ENCODE data around the gene ADRA2C. TPM values are rescaled to one million over a fixed set of nuclear protein-coding genes. Genes with fewer than 3 reads are reported as not detected.

The ADRA2C gene
- total and polyA plus RNA-seq, 12 donors, result 1.1 to 34.0 (median 5.3) TPM

DNA sequence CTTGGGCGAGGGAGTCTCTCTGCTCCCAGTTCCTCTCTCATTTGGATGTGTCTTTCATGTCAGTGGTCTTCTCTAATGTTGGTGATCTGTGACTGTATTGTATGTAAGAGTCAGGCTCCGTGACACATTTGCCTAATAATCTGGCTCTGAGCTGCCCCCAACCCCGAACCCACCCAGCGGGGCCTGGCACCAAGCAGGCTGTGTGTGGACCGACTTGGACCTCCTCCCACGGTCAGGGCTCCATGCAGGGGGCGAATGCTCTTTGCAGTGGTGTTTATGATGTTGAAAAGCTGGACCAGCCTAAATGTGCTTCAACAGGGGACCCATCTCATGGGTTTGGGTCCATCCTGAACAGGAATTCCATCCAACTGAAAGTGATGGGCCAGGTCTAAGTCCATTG is 47.0 kb upstream of the ADRA2C start:
- Histone ChIP-seq H3K4me3 (no peak overlapping the region), H3K9me3 (replicated peaks in 1 of 3) (no peaks in the 10 kb centered on the region), H3K27ac (no peak overlapping the region), H3K27me3 (peaks cover 19% of the 10 kb centered on the region), H3K4me1 (replicated peaks in 1 of 2) (no peaks in the 10 kb centered on the region), H3K36me3 (replicated peaks in 1 of 2) (no peaks in the 10 kb centered on the region)
- DNase-seq, result no peak
- 75 to 88% (median 79%) methylated on average over 6 to 7 of the region's 7 CpGs for WGBS, 4 donors
- TF ChIP-seq POLR2A (IDR thresholded peaks at IDR 0.05), result no peak
- TF ChIP-seq, protein P1, sequence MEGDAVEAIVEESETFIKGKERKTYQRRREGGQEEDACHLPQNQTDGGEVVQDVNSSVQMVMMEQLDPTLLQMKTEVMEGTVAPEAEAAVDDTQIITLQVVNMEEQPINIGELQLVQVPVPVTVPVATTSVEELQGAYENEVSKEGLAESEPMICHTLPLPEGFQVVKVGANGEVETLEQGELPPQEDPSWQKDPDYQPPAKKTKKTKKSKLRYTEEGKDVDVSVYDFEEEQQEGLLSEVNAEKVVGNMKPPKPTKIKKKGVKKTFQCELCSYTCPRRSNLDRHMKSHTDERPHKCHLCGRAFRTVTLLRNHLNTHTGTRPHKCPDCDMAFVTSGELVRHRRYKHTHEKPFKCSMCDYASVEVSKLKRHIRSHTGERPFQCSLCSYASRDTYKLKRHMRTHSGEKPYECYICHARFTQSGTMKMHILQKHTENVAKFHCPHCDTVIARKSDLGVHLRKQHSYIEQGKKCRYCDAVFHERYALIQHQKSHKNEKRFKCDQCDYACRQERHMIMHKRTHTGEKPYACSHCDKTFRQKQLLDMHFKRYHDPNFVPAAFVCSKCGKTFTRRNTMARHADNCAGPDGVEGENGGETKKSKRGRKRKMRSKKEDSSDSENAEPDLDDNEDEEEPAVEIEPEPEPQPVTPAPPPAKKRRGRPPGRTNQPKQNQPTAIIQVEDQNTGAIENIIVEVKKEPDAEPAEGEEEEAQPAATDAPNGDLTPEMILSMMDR (IDR thresholded peaks at IDR 0.05), result no peak
- intact Hi-C loops (cut with DNase I), result no loop called here

DNA sequence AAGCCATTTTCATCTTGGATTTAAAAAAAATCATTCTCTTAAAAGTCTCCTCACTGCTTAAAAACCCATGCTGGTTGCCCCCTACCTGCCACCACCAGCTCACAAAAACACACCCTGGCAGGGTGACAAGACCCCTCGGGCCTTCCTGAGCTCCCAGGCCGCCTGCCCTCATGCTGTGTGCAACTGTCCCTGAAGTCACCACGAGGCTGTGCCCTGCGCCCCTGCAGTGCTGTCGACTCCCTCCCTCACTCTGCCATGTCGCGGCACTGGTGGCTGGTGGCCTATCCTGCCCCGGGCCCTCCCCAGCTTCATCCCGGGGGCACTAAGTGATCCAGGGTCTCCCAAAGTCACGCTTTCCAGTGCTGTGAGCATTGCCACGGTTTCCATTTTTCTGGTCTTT is 46.3 kb upstream of the ADRA2C start:
- Histone ChIP-seq H3K9me3 (replicated peaks in 1 of 3) (no peaks in the 10 kb centered on the region), H3K27ac (no peak overlapping the region), H3K27me3 (peaks cover 25% of the 10 kb centered on the region), H3K4me3 (no peak overlapping the region), H3K36me3 (replicated peaks in 1 of 2) (no peaks in the 10 kb centered on the region), H3K4me1 (replicated peaks in 1 of 2) (no peaks in the 10 kb centered on the region)
- no peak for DNase-seq
- TF ChIP-seq POLR2A (IDR thresholded peaks at IDR 0.05), result no peak
- TF ChIP-seq, protein P1 (IDR thresholded peaks at IDR 0.05), result no peak
- 66 to 83% (median 72%) methylated on average over 11 of the region's 11 CpGs for WGBS, 4 donors
- intact Hi-C loops (cut with DNase I), result no loop called here

DNA sequence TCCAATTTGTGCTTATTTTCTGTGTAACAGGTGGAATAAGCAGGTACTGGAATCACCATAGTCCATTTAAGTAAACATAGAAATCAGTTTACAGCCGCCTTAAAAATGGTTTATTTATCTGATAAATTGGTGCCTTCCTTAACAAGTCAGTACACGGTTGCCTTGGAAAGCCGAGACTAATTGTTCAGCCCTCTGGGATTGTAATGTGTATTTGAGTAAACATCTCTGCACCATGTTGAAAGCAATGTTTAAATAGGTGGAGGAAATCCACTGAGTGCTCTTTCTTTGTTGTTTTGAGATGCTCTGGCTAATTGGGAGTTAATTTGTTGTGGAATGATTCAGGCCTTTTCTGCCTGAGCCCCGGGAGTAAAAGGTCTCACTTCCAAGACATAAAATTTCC is 45.7 kb upstream of the ADRA2C start:
- peaks cover 30% of the 10 kb centered on the region for H3K27me3 ChIP-seq
- no peaks in the 10 kb centered on the region for H3K4me1 ChIP-seq (replicated peaks in 1 of 2)
- H3K4me3 ChIP-seq, result no peak overlapping the region
- 52 to 63% (median 58%) methylated on average over 4 of the region's 4 CpGs for WGBS, 4 donors
- no peak for DNase-seq
- H3K36me3 ChIP-seq (replicated peaks in 1 of 2), result no peaks in the 10 kb centered on the region
- no peak overlapping the region for H3K27ac ChIP-seq
- H3K9me3 ChIP-seq (replicated peaks in 1 of 3), result no peaks in the 10 kb centered on the region
- TF ChIP-seq, protein P1 (IDR thresholded peaks at IDR 0.05), result no peak
- TF ChIP-seq POLR2A (IDR thresholded peaks at IDR 0.05), result no peak
- intact Hi-C loops (cut with DNase I), result no loop called here

DNA sequence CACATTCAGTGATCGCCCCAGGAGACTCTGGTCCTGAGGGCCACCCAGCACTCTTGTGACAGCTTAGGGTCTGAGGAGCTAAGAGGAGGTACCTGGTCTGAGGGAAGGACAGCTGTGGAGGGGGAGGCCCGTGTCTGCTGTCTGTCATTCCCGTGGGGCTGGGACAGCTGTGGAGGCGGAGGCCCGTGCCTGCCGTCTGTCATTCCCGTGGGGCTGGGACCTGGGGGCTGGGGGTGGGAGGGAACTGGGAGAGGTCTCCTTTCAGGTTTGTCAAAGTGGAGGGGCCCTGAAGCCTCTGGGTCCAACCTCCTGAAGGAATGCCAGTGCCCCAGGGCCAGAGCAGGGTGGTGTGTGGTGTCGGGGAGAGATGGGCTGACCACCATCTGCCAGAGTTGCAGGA is 45.0 kb upstream of the ADRA2C start:
- Histone ChIP-seq H3K27me3 (peaks cover 30% of the 10 kb centered on the region), H3K27ac (no peak overlapping the region), H3K36me3 (replicated peaks in 1 of 2) (no peaks in the 10 kb centered on the region), H3K4me1 (replicated peaks in 1 of 2) (no peaks in the 10 kb centered on the region), H3K4me3 (no peak overlapping the region), H3K9me3 (replicated peaks in 1 of 3) (no peaks in the 10 kb centered on the region)
- TF ChIP-seq POLR2A (IDR thresholded peaks at IDR 0.05), result no peak
- TF ChIP-seq, protein P1 (IDR thresholded peaks at IDR 0.05), result no peak
- intact Hi-C loops (cut with DNase I), result no loop called here
- 58 to 76% (median 73%) methylated on average over 6 to 8 of the region's 8 CpGs for WGBS, 4 donors
- no peak for DNase-seq

Measured in adrenal gland (tissue), 12 donors.